ENCODE results near the gene ANXA6.

ANXA6 gene

DNA sequence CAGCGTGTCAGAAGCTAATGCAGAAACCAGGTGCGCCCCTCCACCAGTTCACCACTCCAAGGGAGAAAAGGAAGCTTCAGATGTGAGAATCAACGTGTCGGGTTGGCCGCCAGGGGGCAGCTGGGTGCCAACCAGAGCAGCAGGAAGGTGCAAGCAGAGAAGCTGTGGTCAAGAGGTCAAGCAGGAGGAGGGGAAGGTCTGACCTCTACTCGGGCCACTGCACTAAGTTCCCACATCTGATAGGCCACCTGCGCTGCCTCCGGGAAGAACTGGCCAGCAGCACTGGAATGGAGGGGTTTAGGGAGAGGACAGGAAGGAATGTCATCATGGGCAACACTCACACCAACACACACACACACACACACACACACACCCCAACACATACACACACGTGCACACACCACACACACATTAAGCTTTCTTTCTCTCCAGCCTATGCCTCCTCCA is 31.4 kb downstream of the ANXA6 start:
- peak; percentile 26 to 62 for DNase-seq

DNA sequence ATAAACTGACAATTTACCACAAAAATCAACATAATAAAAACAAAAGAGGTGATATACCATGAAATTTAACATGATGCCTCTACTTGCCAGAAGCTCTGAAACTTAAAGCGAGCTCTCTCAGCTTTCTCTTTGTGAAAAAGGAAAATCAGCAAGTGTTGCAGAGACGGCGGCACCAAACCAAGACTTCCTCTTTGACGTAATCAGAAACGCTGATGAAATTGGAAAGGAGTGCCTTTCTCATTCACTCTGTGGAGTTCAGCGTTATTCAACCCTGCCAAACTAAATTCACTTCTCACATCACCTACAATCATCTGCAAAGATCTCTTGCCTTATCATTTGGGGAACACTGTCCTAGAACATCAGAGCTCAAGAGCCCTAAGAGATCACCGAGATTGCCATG is 32.2 kb downstream of the ANXA6 start:
- no peak for DNase-seq

GRCh38 chr5:151123897-151124751 is 33.5 kb downstream of the ANXA6 start:
- DNase-seq: no peak

- DNase-seq: no peak
These were observed 34.8 kb downstream of the ANXA6 start for GRCh38 chr5:151122828-151123227.

DNA sequence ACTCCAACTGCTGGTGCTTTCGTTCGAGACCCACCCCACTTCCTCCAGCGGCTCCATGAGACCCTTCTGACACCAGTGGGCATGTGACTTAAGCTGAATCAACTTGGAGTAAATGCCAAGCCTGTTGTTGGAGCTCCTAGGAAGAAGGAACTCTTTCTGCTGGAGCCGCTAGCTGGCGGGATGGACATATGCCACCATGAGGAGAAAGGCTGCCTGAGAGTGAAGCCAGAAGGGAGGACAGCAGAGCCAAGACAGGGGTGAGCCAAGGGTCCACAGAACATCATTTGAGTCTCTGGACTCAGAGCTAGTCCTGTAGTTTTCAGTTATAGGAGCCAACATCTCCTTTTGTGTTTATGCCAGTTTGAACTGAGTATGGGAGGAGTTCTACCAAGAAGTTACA is 35.9 kb downstream of the ANXA6 start:
- DNase-seq: no peak

DNA sequence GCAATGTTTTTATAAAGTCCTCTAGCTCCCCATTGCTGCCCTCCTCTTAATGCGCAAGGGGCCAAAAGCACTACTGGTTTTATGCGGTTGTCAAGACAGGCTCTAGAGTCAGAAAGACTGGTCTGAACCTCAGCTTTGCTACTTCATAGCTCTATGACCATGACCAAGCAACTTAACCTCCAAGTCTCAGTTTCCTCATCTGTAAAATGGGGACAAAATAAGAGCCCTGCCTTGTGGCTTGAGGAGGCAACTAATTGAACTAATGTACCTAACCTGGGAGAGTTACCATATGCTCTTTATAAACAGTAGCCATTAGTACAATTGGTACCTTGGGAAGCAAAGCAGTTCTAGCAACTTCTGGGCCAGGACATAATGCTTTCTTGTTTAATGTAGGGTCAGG is 36.5 kb downstream of the ANXA6 start:
- DNase-seq: no peak

DNA sequence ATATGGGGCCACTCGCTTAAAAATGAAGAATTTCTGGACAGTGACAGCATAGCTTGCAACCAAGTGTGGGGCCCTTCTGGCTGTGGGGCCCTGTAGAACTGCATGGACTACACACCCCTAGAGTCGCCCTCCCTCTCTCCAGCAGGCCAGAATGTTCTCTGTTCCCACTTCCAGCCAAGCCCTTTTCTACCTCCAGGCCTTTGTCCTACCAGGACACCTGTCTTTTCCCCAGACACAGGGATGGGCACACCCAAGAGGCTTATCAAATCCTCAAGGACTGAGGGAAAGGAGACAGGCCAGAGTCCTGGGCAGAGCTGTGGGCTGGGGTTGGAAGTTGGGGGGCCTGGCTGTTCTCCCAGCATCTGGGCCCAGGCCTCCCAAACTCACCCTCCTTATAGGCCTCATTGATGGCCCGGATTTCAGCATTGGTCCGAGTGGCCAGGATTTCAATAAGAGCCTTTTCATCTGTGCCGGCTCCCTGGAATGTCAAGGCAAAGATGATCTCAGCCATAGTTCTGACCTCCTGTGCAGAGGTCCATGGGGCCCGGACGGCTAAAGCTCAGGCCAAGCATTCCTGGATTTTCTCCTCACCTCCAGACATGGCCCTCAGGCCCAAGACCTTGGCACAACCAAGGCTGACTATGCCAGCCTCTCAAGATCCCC is 38.5 kb downstream of the ANXA6 start:
- no peak for DNase-seq

- DNase-seq: peak in 1 of 2 experiments; percentile 41
These were observed 42.2 kb downstream of the ANXA6 start for GRCh38 chr5:151115272-151115905.

- no peak for DNase-seq
These were observed 43.9 kb downstream of the ANXA6 start for GRCh38 chr5:151113651-151114050.

- DNase-seq: no peak
These were observed 46.6 kb downstream of the ANXA6 start for GRCh38 chr5:151110992-151111391.

GRCh38 chr5:151110122-151110681 is 47.4 kb downstream of the ANXA6 start:
- no peak for DNase-seq

- no peak for DNase-seq
These were observed 49.0 kb downstream of the ANXA6 start for GRCh38 chr5:151108566-151108965.

GRCh38 chr5:151107738-151108520 is 49.6 kb downstream of the ANXA6 start:
- DNase-seq: no peak

DNA sequence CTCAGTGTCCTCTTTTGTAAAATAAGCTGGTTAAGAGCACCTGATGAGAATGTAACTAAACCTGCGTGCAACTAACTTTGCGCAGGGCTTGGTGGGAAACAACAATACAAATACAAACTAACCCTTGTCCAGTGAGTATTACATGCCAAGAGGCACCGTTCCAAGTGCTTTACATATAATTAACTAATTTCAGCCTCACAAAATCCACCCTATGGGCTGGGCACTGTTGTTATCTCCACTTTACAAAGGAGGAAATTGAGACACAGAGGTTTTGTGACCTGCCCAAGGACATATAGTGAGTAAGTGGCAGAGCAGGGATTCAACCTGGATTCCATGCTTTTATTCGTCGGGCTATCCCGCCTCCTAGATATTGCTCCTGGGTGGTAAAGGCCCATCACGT is 50.5 kb downstream of the ANXA6 start:
- DNase-seq: no peak

GRCh38 chr5:151106509-151106908 is 51.1 kb downstream of the ANXA6 start:
- DNase-seq: no peak

DNA sequence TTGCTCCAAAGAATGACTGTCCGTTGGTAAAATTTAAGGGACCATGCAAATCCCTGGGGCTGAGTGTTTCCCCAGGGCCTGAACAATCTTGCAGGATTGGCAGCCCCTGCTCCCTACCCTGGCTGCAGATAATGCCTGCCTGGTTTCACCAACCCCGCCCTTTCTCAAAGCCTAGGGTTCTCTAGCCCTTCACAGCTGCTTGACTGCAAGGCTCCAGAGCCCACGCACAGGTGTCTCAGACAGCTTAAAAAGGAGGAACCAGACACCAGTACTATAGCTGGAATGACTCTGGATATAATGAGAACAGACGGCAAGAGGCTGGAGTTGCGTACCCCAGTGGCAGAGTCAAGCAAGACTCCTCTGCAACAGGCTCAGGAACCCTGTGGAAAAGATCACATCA is 51.5 kb downstream of the ANXA6 start:
- DNase-seq: no peak

DNA sequence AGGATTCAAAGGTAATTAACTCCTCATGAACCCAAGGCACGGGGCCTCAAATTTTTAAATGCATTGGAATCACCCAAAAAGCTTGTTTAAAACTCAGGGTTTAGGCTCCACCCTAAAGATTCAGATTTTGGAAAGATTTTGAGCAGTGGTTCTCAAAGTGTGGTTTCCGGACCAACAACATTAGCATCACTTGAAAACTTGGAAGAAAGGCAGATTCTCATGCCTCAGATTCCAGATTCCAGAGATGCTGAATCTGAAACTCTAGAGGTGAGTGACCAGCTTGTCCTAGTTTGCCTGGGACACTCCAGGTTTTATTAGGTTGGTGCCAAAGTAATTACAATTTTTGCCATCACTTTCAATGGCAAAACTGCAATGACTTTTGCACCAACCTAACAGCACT is 52.0 kb downstream of the ANXA6 start:
- DNase-seq: no peak

- DNase-seq: no peak
These were observed 52.8 kb downstream of the ANXA6 start for GRCh38 chr5:151104795-151105194.

DNA sequence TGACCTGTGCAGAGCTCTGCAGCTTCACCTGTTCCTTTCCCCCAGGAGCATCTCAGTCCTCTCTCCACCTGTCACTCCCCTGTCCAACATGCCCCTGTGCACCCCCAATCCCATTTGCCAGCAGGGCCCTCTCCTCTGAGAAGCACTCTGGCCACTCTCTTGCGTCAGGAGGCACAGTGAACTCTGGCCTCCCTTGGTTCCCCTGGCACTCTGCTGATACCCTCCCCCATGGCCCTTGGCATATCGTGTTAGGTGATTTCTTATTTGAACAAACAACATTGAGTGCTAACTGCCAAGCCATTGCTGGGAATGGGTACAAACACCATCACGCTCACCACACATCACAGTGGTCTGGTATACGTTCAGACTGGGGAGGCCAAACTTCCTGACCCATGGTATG is 55.8 kb downstream of the ANXA6 start:
- no peak for DNase-seq

GRCh38 chr5:151101151-151101550 is 56.4 kb downstream of the ANXA6 start:
- DNase-seq: no peak

DNA sequence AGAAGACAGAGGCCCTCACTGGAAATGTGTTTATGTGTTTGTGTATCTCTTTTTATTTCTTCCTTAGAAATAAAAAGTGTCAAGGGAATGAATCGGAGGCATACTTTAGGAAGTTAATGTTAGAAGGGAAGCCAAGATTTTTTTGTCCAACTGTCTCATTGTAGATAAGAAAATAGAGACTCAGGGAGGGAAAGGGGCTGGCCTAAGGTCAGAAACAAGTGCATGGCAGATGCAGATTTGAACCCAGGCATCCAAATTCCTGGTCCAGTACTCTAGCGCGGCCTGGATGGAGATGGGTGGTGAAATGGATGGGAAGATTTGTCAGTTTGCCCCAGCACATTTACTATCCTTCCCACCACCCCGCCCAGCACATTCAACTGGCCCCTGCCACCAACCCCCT is 56.9 kb downstream of the ANXA6 start:
- no peak for DNase-seq

GRCh38 chr5:151098768-151099121 is 58.8 kb downstream of the ANXA6 start:
- no peak for DNase-seq

Measured in SW 1271 (cell line).